ENCODE data around the gene SGPP1. TPM values are rescaled to one million over a fixed set of nuclear protein-coding genes. Genes with fewer than 3 reads are reported as not detected.

Gene SGPP1
- total and polyA plus RNA-seq, 2 of the 4 experiments (the other 2 are of a cell fraction) = 8.6 to 11.1 TPM

- Histone ChIP-seq H3K23ac (ENCODE audit: low read depth, low read length) (peak overlapping the region; percentile 54; the same call in 1 of the 2 replicates), H3K79me1 (ENCODE audit: low read depth in 1 of 2, low read length in 2 of 2) (peaks cover 12 to 29% of the 10 kb centered on the region in 2 experiments), H3K9ac (ENCODE audit: low read depth, low read length) (peak overlapping the region; percentile 96; the same call in 1 of the 2 replicates), H3K4ac (ENCODE audit: low read depth, low read length) (no peak overlapping the region), H2BK5ac (ENCODE audit: low read depth, low read length, poor library complexity, severe bottlenecking) (no peak overlapping the region), H3K18ac (ENCODE audit: low read depth, low read length) (no peak overlapping the region), H2BK120ac (ENCODE audit: low read depth, low read length) (no peak overlapping the region), H3K9me1 (ENCODE audit: insufficient read depth, low read length) (no peaks in the 10 kb centered on the region), H4K8ac (ENCODE audit: low read depth in 2 of 2, low read length in 2 of 2) (no peak overlapping the region), H4K20me1 (ENCODE audit: insufficient read depth, low read length) (no peaks in the 10 kb centered on the region; the same call in 1 of the 2 replicates), H2AK9ac (replicated peaks; ENCODE audit: low read depth, low read length, poor library complexity) (no peak overlapping the region), H3K14ac (replicated peaks; ENCODE audit: low read depth, low read length) (peak overlapping the region; percentile 49; the same call in 1 of the 2 replicates), H2AK5ac (ENCODE audit: low read depth, low read length) (no peak overlapping the region), H2BK15ac (ENCODE audit: low read depth, low read length) (no peak overlapping the region), H3K36me3 (ENCODE audit: control insufficient read depth, insufficient read depth, low read length) (no peaks in the 10 kb centered on the region), H2AFZ (replicated peaks; ENCODE audit: low read length, poor library complexity) (no peak overlapping the region), H3K4me2 (ENCODE audit: low read depth, low read length) (peak overlapping the region; percentile 91), H3K9me3 (ENCODE audit: control insufficient read depth, insufficient read depth, low read length) (no peaks in the 10 kb centered on the region), H3K27me3 (ENCODE audit: control insufficient read depth, insufficient read depth, low read length) (no peaks in the 10 kb centered on the region; the same call in 1 of the 2 replicates), H4K5ac (ENCODE audit: low read depth, low read length) (no peak overlapping the region), H3K56ac (ENCODE audit: extremely low read depth, insufficient read depth, low read length) (no peak overlapping the region), H3K4me1 (ENCODE audit: control insufficient read depth, insufficient read depth, low read length) (no peaks in the 10 kb centered on the region), H3K27ac (ENCODE audit: insufficient read depth, low read length) (no peak overlapping the region), H4K91ac (ENCODE audit: insufficient read depth, low read depth, low read length) (no peak overlapping the region), H2BK20ac (ENCODE audit: low read depth, low read length) (no peak overlapping the region), H3K4me3 (ENCODE audit: insufficient read depth, low read depth, low read length) (peak overlapping the region; percentile 100)
- dilution Hi-C loops (cut with HindIII; ENCODE audit: low sequenced_read_pairs, unreplicated experiment) (no loop called here), intact Hi-C loops (cut with micrococcal nuclease) (loop anchor here (2.0 to 5.0 kb wide), 3 partner anchors 46 to 184 kb away; partner anchors contain the start of genes PPP2R5E and WDR89), in situ Hi-C loops (cut with MboI; ENCODE audit: low sequenced_read_pairs) (no loop called here)
- no TSS peak for BruUV-seq (replicated peaks)
- ATAC-seq (ENCODE audit: low read depth) (no peak), DNase-seq (no peak)
- ChIA-PET CTCF (no interaction called here), POLR2A (ENCODE audit: unreplicated experiment) (no interaction called here)
- TF ChIP-seq POLR2A (IDR thresholded peaks at IDR 0.05; ENCODE audit: low read depth, low read length) = no peak
- TF ChIP-seq FOS (IDR thresholded peaks at IDR 0.05; ENCODE audit: low read depth, low read length) = no peak
- no peak for TF ChIP-seq ELK1 (IDR thresholded peaks at IDR 0.05; ENCODE audit: borderline replicate concordance, low read depth, low read length)
- no peak for TF ChIP-seq MXI1 (IDR thresholded peaks at IDR 0.05; ENCODE audit: borderline replicate concordance, low read depth, low read length)
- TF ChIP-seq RAD21 (IDR thresholded peaks at IDR 0.05; ENCODE audit: low read length) = no peak
- no peak for TF ChIP-seq MAZ (IDR thresholded peaks at IDR 0.05; ENCODE audit: borderline replicate concordance, low read depth, low read length)
- TF ChIP-seq RFX5 (IDR thresholded peaks at IDR 0.05; ENCODE audit: low read depth, low read length) = no peak
- no peak for TF ChIP-seq CEBPB (IDR thresholded peaks at IDR 0.05; ENCODE audit: low read depth, low read length)
- TF ChIP-seq RCOR1 (IDR thresholded peaks at IDR 0.05; ENCODE audit: insufficient replicate concordance, low read length) = no peak
- TF ChIP-seq SMC3 (IDR thresholded peaks at IDR 0.05; ENCODE audit: low read depth, low read length) = no peak
- no peak for TF ChIP-seq CHD1 (IDR thresholded peaks at IDR 0.05; ENCODE audit: low read depth, low read length)
- no peak for TF ChIP-seq USF2 (IDR thresholded peaks at IDR 0.05; ENCODE audit: low read depth, low read length)
- no peak for TF ChIP-seq CTCF (conservative IDR thresholded peaks at IDR 0.05; ENCODE audit: low read depth, low read length)
- WGBS, 2 experiments (ENCODE audit: extremely low coverage in 2 of 2, insufficient read length in 1 of 2) = no CpG with 5 or more reads among the region's 5 CpGs
These were observed 1.4 kb downstream of the SGPP1 start for GRCh38 chr14:63726499-63726898.
